DMS153 (cell line): ENCODE measurements around the gene ADSS2.

Source experiments
- DNase-seq: peaks from one replicate; lab custom pipeline; 2025; lab: John Stamatoyannopoulos, UW

ADSS2 gene

DNA sequence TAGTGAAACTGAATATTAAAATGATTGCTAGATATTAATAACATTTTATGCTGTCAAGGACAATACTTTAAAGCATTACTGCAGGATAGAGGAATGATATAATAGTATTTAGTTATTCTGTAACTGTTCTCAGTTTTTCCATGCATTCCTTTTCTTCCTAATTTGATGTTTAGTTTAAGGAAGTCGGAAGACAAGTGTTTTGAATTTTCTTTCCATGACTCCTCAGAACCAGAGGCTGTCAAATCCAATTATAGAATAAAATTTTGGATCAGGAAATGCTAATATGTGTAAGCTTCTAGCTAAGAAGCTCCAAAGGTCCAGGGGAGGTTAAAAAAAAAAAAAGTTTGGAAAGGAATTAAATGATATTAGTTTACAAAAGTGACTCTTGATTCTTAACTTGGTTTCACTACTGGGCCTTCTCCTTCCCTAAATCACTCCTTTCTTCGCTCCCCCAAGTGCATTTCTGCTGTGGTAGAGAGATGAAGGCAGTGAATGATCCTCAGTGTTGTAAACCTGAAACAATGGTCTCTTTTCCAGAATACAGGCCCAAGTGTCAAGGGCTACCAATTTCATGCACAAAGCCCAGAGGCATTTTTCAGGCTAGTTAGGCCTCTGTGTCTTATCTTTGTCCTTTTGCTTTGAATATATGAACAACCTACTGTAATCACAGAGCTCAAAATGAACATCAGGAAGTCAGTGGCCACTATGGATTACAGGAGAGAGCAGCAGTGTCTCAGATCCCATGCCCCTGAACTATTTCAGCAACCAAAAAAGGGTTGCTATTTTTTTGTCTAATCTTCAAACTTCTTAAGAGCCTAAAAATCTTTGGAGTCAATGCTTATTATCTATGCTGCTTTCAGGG, 6.2 kb downstream of the ADSS2 start:
- no peak for DNase-seq

DNA sequence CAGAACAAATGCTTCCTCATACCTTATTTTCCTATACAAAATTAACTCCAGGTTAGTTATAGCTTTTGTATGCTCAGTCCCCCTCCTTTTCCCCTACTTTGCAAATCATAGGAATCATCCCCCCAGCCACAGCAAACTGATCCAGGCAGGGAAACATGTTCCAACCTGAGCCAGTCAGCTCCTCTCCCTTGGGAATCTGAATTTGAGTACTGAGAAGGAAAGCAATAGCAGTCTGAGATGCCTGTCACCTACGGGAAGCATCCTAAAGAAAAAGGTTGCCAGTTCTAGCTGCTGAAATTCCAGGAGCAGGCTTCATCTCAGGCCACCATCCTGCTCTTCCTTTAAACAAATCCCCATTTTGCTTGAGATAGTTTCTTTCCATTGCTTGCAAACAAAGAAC, 6.9 kb downstream of the ADSS2 start:
- peak; percentile 10 for DNase-seq

DNA sequence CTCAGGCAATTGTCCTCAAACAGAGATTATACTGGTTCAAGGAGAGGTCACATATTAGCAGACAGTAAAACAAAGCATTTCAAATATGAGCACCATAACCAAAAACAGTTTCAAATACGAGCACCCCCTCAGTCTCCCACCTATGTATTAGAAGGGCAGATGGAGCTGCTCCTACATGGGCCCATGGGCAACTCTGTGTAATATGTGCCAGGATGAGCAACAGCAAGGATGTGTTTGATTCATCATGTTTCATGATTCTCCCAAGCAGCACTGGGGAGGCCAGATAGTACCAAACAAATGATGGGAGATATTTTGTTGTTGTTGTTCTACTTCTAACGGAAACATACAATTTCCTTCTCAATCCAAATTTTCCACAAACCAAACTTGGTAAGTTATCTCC, 8.9 kb downstream of the ADSS2 start:
- DNase-seq: no peak

DNA sequence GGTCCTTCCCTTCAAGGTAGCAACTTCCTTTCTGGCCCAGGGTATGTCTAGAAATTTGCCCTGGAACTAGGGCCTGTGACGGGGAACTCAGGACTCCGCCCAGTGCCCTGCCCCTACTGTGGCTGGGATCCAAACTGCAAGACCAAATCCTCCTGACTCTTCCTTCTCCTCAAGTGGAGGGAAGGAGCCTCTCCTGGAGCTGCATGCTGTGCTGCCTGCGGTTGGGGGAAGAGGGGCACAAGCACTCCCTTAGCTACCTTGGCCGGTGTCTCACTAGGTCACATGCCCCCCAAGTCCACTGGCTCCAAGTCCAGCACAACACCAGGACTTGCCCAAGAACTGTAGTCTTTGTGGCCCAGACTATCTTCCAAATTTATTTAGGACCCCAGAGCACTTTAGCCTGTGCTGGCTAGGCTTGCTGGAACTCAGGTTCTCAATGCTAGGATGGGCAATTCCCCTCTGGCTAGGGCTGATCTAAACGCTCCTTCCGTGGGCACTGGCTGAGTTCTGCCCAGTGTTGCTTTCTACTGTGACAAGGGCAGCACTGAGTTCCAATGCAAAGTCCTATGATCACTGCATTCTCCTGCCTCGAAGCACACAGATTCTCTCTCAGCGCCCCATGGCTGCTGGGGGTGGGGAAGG, 12.2 kb downstream of the ADSS2 start:
- no peak for DNase-seq

DNA sequence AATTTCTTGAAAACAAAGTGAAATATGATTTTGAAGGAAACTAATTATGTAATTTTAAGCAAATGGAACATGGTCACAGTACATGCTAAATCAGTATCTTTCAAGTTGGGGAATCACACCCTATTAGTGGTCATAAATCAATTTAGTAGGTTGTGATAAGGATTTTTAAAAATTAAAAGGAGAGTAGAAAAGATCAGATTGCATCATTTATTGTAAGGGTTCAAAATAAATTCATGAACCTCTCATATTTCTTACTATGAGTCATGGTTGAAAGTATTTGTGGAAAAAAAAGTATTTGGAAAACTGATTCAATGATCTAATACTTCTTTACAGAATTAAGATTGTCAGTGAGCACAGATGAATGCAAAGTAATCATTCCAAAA, 14.6 kb downstream of the ADSS2 start:
- DNase-seq: no peak

DNA sequence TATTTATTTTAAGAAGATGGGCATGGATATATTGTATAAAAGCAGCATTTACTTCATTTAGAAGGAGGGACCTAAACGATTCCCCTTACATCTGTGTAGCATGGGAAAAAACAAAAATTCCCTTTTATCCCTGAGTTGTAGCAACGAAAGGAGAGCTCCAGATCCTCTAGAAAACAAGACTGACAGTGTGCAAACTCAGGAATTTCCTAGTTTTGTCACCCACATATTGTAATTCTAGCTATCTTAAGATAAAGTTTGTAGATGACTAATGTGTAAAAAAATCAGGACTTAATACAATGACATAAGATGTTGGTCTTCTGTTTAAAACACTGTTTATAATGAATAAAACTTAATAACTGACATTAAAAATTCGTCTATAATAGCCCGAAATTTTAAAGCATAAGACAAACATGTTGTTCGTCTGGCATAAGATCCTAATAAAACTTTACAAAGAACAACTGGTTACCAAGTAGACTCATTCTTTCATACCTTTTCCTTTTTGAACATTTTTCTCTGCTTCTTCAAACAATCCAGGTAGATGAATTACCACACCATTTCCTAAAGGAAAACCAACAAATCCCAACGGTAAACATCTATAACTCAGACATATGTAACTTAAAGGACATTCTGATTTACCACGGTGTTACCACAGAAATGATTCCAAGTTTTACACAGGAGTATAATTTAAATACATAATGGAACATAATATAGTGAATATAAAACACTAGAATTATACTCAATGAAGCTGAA, 15.2 kb downstream of the ADSS2 start:
- DNase-seq: no peak

DNA sequence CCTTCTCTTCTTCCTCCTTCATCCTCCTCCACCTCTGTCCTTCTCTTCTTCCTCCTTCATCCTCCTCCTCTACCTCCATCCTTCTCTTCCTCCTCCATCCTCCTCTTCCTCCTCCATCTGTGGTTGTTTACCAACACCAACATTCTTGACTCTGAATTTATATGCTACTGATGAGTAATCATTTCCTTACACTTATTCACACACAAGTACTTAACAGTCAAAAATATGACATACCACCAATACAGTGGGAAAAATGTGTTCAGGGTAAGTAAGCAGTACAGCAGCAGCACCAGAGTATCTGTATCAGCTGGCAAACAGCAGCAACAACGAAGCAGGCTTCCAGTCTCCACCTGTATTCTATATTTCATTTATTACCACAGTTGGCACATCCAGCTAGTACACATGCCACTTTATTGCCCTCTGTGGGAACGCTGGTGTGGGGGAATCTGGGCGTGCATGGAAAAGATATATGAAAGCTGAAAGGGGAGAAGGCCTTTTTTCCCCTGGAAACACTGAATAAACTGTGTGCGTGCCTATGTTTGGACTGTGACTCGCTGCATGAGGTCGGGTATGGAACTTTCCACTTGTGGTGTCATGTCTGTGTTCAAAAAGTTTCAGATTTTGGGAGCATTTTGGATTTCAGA, 16.0 kb downstream of the ADSS2 start:
- DNase-seq: no peak

DNA sequence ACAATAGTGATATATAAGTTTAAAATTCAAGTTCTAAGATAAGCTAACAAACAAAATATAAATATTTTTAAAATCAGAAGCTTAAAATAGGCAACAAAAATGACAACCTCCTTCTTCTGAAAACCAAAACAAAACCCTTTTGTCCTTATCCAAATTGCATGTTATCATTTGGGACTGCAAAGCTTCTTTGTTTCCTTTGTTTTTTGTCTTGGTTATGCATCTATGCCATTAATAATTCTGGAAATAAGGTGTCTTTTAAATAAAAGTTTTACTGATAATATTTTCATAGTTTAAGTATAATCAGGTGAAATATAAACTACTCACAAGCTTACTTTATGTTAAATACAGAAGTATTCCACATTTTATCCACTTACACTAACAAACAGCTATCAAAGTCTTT, 20.5 kb downstream of the ADSS2 start:
- DNase-seq: no peak

DNA sequence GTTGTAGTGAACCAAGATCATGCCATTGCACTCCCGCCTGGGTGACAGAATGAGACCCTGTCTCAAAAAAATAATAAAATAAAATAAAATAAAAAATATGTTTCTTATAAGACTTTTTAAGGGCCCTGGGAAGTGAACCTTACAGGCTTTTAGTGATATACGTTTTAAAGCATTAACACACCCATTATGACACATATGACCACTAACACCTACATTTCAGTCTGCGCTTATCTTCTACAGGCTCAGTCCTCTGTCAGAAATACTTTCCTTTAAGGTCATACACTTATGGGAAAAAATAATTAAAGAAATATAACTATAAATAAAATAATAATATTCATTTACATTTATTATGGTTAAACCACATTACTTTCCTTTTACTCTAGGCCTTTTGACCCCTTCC, 21.9 kb downstream of the ADSS2 start:
- DNase-seq: no peak

DNA sequence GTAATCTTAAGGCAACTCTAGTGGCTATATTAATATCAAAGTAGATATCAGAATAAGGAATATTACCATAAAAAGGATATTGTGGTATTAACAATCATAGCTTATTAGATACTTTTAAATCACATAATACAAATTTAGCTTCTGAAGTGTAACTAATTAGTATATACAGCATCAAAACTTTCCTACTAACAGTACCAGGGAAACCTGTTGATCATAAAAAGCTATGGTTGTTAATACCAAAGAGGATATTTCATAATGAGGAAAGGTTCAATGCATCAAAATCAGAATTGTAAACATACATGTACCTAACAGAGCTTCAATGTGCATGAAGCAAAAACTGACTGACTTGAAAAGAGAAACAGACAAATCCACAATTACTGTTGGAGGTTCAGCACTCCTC, 24.1 kb downstream of the ADSS2 start:
- no peak for DNase-seq

DNA sequence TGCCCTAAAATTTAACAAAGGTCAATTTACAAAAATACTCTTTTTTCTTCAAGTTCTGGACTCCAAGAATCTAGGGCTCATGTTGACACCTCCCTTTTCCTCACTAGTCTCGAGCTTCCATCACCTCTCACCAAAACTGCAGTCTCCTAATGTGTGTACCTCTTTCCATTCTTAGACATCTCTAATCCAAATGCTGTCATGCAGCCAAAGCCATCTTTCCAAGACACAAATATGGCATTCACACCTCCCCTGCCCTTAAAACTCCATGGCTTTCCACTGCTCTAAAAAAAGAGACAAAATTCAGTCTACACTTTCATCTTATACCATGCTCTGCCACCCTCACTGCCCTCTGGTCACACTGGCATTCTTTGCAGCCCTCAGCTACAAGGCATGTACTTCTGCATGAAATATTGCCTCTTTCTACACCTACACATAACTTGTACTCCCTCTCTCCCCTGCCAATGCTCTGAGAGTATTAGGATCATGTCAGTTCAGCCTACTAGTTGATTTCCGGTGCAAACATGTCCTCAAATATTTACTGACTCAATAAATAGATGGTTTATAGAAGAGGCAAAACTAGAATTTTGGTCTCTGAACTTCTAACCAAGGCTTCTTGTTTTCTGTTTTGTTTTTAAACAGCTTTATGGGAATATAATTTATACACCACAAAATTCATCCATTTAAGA, 26.9 kb downstream of the ADSS2 start:
- DNase-seq: no peak

DNA sequence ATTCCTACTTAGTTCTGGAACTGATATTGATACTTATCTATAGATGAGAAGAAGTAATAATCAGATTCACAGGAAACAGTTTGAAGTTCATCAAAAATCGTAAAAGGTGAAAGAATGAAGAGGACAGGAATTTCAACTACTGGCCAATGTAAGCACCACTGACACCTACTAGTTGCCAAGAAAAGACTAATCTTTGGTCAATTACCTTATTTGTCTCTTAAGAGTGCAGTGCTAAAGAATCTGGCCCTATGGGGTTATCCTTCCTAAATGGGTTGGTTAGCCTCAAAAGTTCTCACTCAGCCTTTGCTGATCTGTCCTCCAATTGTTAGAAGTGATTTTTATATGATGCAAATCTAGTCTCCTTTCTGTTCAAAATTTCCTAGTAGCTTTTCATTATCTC, 29.5 kb downstream of the ADSS2 start:
- DNase-seq: no peak

DNA sequence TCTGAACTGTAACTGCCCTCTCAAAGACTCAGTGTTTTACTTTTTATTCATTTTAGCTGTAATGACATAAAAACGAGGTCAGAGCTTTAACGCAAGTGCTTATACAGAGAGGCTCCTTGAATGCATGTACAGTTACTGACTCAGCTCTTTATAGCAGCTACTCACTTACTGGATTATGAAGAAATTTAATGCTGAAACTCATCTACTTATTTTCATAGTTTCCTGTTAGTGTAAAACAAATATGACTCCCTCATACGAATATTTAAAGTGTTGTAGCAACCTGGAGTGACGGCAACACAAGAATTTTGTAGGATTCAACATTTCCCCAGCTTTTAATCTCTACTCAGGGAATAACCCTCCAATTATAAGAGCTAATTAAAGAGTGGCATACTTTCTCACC, 32.7 kb downstream of the ADSS2 start:
- no peak for DNase-seq

DNA sequence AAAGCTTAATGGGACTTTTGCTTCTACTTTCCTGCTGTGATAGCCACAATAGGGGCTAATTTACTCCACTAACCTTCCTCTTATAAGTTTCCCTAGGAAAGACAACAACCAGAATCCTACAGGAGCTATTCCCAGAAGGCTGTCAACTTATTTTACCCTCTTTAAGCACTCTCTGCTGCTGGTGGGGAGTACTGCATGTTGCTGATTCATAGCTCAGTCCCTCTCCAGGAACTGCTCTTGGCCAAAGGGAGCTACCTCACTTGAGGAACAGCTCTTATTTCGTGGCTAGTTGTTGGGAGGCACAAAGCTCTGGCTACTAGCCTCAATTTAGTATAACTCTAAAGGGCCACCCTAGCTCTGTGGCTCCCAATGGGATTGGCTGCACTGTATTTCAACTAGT, 37.2 kb downstream of the ADSS2 start:
- no peak for DNase-seq

DNA sequence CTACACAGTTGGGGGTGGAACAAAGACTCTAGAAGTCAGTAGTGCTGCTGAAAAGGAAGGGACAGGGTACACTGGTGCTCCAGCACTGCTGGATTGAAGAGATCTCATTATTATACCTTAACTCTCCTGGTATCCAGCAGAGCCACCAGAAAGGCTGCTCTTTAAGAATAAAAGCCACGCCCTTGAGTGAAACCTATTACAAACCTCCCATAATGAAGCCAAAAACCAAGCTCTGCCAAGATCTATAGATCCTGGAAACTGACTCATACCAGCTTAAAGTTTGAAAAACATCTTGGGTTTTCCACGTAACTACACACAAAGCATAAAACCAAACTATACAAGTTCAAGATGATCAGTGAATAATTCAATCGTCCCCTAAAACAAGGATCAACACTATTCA, 38.0 kb downstream of the ADSS2 start:
- DNase-seq: no peak

DNA sequence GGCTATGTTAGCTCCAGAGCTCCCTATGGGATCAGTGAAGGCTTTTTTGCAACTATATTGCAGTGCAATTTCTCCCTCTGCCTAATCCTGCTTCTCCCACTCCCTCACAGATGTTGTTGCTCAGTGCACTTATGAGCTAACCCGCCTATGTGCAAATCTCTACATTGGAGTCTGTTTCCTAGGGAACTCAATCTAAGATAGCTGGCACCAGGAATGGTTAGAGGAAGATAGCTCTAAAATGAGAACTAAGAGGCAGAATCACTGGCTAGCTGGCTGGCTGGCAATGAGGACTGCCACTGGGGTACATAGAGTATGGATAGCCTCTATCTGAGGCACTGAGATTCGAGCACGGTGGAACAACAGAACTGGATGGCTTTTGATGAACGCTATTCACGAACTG, 39.5 kb downstream of the ADSS2 start:
- DNase-seq: no peak

DNA sequence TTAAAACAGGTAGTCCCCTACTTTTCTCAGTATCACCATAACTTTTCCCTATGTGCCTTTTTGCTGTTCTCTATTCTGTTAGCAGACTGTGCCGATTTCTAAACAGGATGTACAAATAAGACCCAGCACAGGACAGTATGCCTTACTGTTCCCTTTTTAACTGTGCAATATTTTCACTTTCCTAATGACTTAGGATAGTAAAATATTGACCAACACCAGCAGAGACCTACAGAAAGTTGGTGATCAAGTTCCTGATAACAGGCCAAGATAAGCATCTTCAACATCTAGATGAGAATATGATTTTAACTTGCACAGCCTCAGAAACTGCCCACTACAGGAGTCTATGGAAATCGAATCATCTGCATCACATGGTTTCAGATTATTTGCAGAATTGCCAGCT, 42.0 kb downstream of the ADSS2 start:
- DNase-seq: no peak

DNA sequence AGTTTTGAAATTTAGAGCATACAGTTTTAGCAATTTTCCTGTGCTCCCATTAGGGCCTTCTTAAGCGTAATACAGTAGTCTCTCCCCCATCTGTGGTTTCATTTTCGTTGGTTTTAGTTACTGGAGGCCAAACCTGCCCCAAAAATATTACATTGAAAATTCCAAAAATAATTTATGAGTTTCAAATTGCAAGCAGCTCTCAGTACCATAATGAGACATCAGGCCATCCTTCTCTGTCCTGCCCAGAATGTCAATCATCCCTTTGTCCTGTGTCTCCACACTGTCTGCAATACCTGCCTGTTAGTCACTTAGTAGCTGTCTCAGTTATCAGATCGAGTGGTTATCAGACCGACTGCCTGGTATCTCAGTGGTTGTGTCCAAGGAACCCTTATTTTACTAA, 45.4 kb downstream of the ADSS2 start:
- no peak for DNase-seq

DNA sequence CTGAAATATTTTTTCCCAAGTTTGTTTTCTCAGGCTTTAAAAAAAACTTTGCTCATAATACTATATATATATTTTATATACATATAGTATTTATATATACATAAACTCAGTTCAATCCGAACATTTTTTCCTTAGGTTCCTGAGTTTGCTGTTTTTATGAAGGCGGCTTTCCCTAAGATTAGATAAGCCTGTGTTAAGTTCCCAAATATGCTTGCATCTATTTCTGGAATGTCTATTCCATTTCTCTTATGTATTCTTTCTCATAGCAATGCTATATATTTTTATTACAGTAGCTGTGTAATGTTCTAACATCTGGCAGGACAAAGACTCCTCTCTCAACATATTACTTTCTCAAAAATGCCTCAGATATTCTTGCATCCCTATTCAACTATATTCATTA, 45.9 kb downstream of the ADSS2 start:
- DNase-seq: no peak

DNA sequence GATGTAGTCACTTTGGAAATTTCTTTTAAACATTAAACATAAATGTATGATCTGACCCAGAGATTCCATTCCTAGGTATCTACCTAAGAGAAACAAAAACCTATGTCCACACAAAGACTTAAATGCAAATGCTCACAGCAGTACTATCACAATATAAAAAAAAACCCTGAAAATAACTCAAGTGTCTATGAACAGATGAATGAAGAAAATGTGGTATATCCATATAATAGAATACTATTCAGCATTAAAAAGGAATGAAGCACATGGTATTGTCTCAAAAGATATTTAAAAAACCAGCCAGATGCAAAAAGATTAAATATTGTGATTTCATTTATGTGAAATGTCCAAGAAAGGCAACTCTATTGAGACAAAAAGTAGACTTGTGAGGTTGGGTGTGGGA, 48.3 kb downstream of the ADSS2 start:
- no peak for DNase-seq

DNA sequence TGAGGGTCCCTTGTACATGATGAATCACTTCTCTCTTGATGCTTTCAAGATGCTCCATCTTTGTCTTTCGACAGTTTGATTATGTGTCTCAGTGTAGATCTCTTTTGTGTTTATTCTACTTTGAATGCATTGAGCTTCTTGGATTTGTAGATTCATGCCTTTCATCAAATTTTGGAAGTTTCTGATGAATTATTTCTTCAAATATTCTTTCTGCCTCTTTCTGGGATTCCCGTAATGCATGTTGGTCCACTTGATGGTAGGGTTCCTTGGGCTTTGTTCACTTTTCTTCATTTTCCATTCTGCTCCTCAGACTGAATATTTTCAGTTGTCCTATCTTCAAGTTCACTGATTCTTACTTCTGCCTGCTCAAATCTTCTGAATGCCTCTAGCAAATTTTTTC, 50.7 kb downstream of the ADSS2 start:
- no peak for DNase-seq

DNA sequence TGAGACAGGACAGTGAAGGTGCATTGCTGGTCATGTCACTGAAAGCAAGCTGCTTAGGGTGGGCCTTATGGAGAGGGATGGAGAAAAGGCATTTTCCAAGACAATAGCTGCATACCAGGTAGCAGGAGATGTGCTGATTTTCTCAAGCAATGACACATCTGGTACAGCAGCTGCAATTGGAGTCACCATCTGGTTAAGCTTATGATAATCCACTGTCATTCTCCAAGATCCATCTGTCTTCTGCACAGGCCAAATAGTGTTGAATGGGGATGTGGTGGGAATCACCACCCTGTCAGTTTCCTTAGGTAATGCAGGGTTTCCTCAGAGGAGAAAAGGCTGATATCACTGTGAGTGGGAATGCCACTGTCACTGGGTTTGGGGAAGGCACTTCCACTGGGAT, 54.6 kb downstream of the ADSS2 start:
- no peak for DNase-seq
